Measurements from ENCODE around the gene BTBD16.

DNA sequence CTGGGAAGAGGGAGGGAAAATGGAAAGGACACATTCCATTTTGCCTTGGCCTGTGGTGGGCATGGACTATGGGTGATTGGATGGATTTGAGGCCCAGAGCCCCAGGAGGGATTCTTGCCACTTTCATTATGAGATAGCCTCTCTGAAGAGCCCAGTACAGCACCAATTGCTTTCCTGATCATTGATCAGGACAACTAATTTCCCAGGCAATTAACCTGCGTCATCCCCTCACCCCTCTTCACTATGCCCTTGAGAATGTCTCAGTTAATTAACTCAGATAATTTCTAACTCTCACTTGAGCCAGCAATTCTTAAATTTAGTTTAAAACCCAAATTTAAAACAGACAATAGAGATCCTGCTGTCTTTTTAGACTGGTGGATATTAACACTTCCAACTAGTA, 90.0 kb downstream of the BTBD16 start:
- no peak for TF ChIP-seq POLR2AphosphoS5 (IDR thresholded peaks at IDR 0.05)
- no peak for TF ChIP-seq EP300 (IDR thresholded peaks at IDR 0.05)
- TF ChIP-seq, protein P1, sequence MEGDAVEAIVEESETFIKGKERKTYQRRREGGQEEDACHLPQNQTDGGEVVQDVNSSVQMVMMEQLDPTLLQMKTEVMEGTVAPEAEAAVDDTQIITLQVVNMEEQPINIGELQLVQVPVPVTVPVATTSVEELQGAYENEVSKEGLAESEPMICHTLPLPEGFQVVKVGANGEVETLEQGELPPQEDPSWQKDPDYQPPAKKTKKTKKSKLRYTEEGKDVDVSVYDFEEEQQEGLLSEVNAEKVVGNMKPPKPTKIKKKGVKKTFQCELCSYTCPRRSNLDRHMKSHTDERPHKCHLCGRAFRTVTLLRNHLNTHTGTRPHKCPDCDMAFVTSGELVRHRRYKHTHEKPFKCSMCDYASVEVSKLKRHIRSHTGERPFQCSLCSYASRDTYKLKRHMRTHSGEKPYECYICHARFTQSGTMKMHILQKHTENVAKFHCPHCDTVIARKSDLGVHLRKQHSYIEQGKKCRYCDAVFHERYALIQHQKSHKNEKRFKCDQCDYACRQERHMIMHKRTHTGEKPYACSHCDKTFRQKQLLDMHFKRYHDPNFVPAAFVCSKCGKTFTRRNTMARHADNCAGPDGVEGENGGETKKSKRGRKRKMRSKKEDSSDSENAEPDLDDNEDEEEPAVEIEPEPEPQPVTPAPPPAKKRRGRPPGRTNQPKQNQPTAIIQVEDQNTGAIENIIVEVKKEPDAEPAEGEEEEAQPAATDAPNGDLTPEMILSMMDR (IDR thresholded peaks at IDR 0.05): no peak

Measured in stomach (tissue), 4 donors.